ENCODE data around the gene DMTF1. TPM values are rescaled to one million over a fixed set of nuclear protein-coding genes. Genes with fewer than 3 reads are reported as not detected.

DMTF1 gene
- polyA plus RNA-seq, 2 of the 4 experiments (the other 2 are of a cell fraction) = 37.3 to 124 TPM

GRCh38 chr7:87159538-87159937, 7.3 kb downstream of the DMTF1 start:
- CTCF ChIA-PET = interaction anchor here (0.6 to 1.4 kb wide), 2 partner anchors 15 to 75 kb away, joined by 3 to 5 read pairs; no protein-coding TSS in a partner anchor
- WGBS (ENCODE audit: missing lambda C conversion rate) = 86% methylated on average over 2 of the region's 2 CpGs
- ATAC-seq = no peak

GRCh38 chr7:87164433-87164832, 12.2 kb downstream of the DMTF1 start:
- Histone ChIP-seq H3K4me3 (no peak overlapping the region), H3K4me2 (no peak overlapping the region), H3K4me1 (no peaks in the 10 kb centered on the region), H3K27ac (no peak overlapping the region), H3K9me3 (no peaks in the 10 kb centered on the region)
- WGBS (ENCODE audit: missing lambda C conversion rate) = 46% methylated on average over 2 of the region's 2 CpGs
- TF ChIP-seq MAFK (IDR thresholded peaks at IDR 0.05; ENCODE audit: partially characterized antibody) = peak; percentile 55
- TF ChIP-seq MYC (IDR thresholded peaks at IDR 0.05; ENCODE audit: borderline replicate concordance, low read length) = no peak
- no peak for ATAC-seq
- CTCF ChIA-PET = no interaction called here
- no peak for FAIRE-seq
- POLR2A ChIA-PET = no interaction called here
- DNase-seq (ENCODE audit: low read depth in 1 of 2, low spot score in 1 of 2) = no peak

More at GRCh38 chr7:87159538-87159937, 7.3 kb downstream of the DMTF1 start:
- Histone ChIP-seq H3K9me3 (no peaks in the 10 kb centered on the region), H3K4me1 (peaks cover 22% of the 10 kb centered on the region), H3K4me3 (no peak overlapping the region), H3K4me2 (no peak overlapping the region), H3K27ac (no peak overlapping the region)
- DNase-seq (ENCODE audit: low read depth in 1 of 2, low spot score in 1 of 2) (no peak), FAIRE-seq (no peak)
- POLR2A ChIA-PET = no interaction called here
- TF ChIP-seq CTCF (IDR thresholded peaks at IDR 0.05) = no peak
- no peak for TF ChIP-seq POLR2A (IDR thresholded peaks at IDR 0.05; ENCODE audit: low read length)
- TF ChIP-seq CBX8 (IDR thresholded peaks at IDR 0.05) = no peak
- no peak for TF ChIP-seq FOSL2 (IDR thresholded peaks at IDR 0.05)
- TF ChIP-seq FOSL2 (CRISPR knock-in tag; IDR thresholded peaks at IDR 0.05) = no peak
- no peak for TF ChIP-seq JUN (IDR thresholded peaks at IDR 0.05)
- no peak for TF ChIP-seq USF2 (IDR thresholded peaks at IDR 0.05)
- no peak for TF ChIP-seq ZNF302 (CRISPR knock-in tag; IDR thresholded peaks at IDR 0.05)
- no peak for TF ChIP-seq CBX2 (IDR thresholded peaks at IDR 0.05; ENCODE audit: borderline replicate concordance, low read depth)
- no peak for TF ChIP-seq FOXS1 (CRISPR knock-in tag; IDR thresholded peaks at IDR 0.05)
- TF ChIP-seq REST (IDR thresholded peaks at IDR 0.05) = no peak
- TF ChIP-seq TP53 (CRISPR knock-in tag; IDR thresholded peaks at IDR 0.05) = no peak
- no peak for TF ChIP-seq GATA3 (IDR thresholded peaks at IDR 0.05; ENCODE audit: borderline replicate concordance)
- no peak for TF ChIP-seq RFX5 (IDR thresholded peaks at IDR 0.05)

- 95% methylated on average over 3 of the region's 3 CpGs for WGBS (ENCODE audit: missing lambda C conversion rate)
- Histone ChIP-seq H3K4me1 (no peaks in the 10 kb centered on the region), H3K9me3 (no peaks in the 10 kb centered on the region), H3K27ac (no peak overlapping the region), H3K4me3 (no peak overlapping the region), H3K4me2 (no peak overlapping the region)
- POLR2A ChIA-PET = interaction anchor here (1.4 kb wide), 1 partner anchor 18 kb away, joined by 5 read pairs; the partner anchor contains the start of gene DMTF1
- TF ChIP-seq RCOR1 (IDR thresholded peaks at IDR 0.05; ENCODE audit: low read depth, low read length) (no peak), ESRRA (IDR thresholded peaks at IDR 0.05; ENCODE audit: borderline replicate concordance, low read length) (no peak), HOXA7 (CRISPR knock-in tag; IDR thresholded peaks at IDR 0.05) (no peak), MAFK (IDR thresholded peaks at IDR 0.05; ENCODE audit: partially characterized antibody) (no peak), RNF2 (IDR thresholded peaks at IDR 0.05; ENCODE audit: borderline replicate concordance, low read depth) (no peak), ZFP36 (IDR thresholded peaks at IDR 0.05; ENCODE audit: borderline replicate concordance, partially characterized antibody) (no peak)
- ATAC-seq (no peak), FAIRE-seq (no peak), DNase-seq (ENCODE audit: low read depth in 1 of 2, low spot score in 1 of 2) (no peak)
- CTCF ChIA-PET = no interaction called here
Observed at GRCh38 chr7:87170828-87171227, 18.6 kb downstream of the DMTF1 start.

Measured in A549 (cell line).